A549 (cell line): ENCODE measurements around the gene PHACTR2.

ENCODE experiments used
- CEBPB ChIP-seq, 2 experiments: fragments of >200 bp in 1 of 2; sonication (Bioruptor Twin) in 1 of 2; formaldehyde crosslinking in 1 of 2; IDR thresholded peaks; 2 replicates each; pipeline ENCODE4 v1.6.1; 2012 to 2016
- FOSL2 ChIP-seq, 2 experiments: fragments of 450-650 bp in 1 of 2; fragments of >200 bp in 1 of 2; sonication (Bioruptor Twin) in 1 of 2; formaldehyde crosslinking; IDR thresholded peaks; 2 replicates each; pipeline versions ENCODE4 v1.5.0 to v1.6.1; 2016 to 2020; ENCODE audit warnings: mild to moderate bottlenecking in 1 of 2, moderate library complexity in 1 of 2
- NR3C1 ChIP-seq: fragments of >200 bp; sonication (Bioruptor Twin); formaldehyde crosslinking; IDR thresholded peaks from 3 replicates; pipeline ENCODE4 v1.6.1; 2017
- POLR2A ChIP-seq: IDR thresholded peaks from 2 replicates; pipeline ENCODE4 v1.6.1; 2012; ENCODE audit warnings: mild to moderate bottlenecking, low read length
- TF ChIP-seq, protein P1 (sequence below): fragments of >200 bp; sonication (Bioruptor Twin); formaldehyde crosslinking; IDR thresholded peaks from 3 replicates; pipeline ENCODE4 v1.5.1; 2016
- TF ChIP-seq, protein P2 (sequence below): IDR thresholded peaks from 2 replicates; pipeline ENCODE4 v1.6.1; 2012; ENCODE audit warnings: low read depth, borderline replicate concordance
- TF ChIP-seq, protein P3 (sequence below): IDR thresholded peaks from 2 replicates; pipeline ENCODE4 v1.6.1; 2012

DNA sequence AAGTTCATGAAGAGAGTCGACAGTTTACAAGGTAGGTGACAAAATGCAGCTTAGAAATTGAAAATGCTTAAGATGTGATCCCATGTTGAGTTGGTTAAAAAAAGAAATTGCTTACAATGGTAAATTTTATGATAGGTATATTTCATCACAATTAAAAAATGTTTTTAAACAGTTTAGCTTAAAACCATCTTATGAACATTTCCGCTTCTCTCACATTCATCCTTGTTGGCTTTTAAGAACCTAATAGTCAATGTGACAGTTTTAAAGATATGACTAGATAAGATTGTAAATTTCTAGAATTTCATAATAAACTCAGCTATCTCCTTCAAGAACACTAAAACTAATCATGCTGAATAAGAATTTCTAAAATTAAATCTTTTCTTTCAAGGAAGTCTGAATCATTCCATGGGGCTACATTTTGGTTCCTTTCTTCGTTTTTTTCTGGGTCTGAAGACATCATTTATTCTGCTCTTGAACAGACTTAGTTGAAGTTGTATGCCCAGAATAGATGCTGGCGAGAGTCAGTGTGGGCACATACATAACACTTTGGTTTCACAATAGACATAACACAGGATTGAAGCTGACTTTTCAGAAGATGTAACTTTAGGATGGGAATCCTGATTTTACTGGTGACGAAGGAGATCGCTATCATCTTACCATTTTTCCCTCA is 129.5 kb downstream of the PHACTR2 start:
- TF ChIP-seq, protein P1, sequence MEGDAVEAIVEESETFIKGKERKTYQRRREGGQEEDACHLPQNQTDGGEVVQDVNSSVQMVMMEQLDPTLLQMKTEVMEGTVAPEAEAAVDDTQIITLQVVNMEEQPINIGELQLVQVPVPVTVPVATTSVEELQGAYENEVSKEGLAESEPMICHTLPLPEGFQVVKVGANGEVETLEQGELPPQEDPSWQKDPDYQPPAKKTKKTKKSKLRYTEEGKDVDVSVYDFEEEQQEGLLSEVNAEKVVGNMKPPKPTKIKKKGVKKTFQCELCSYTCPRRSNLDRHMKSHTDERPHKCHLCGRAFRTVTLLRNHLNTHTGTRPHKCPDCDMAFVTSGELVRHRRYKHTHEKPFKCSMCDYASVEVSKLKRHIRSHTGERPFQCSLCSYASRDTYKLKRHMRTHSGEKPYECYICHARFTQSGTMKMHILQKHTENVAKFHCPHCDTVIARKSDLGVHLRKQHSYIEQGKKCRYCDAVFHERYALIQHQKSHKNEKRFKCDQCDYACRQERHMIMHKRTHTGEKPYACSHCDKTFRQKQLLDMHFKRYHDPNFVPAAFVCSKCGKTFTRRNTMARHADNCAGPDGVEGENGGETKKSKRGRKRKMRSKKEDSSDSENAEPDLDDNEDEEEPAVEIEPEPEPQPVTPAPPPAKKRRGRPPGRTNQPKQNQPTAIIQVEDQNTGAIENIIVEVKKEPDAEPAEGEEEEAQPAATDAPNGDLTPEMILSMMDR = no peak
- TF ChIP-seq FOSL2 (IDR thresholded peaks at IDR 0.05) (no peak), FOSL2 (CRISPR knock-in tag; IDR thresholded peaks at IDR 0.05) (no peak), CEBPB (IDR thresholded peaks at IDR 0.05) (no peak), POLR2A (no peak), NR3C1 (no peak)
- TF ChIP-seq, protein P2, sequence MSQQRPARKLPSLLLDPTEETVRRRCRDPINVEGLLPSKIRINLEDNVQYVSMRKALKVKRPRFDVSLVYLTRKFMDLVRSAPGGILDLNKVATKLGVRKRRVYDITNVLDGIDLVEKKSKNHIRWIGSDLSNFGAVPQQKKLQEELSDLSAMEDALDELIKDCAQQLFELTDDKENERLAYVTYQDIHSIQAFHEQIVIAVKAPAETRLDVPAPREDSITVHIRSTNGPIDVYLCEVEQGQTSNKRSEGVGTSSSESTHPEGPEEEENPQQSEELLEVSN = no peak
- TF ChIP-seq, protein P3, sequence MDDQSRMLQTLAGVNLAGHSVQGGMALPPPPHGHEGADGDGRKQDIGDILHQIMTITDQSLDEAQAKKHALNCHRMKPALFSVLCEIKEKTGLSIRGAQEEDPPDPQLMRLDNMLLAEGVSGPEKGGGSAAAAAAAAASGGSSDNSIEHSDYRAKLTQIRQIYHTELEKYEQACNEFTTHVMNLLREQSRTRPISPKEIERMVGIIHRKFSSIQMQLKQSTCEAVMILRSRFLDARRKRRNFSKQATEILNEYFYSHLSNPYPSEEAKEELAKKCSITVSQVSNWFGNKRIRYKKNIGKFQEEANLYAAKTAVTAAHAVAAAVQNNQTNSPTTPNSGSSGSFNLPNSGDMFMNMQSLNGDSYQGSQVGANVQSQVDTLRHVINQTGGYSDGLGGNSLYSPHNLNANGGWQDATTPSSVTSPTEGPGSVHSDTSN = no peak
